Natural killer cell (primary cell): ENCODE results near the gene BEST1. TPM values are rescaled to one million over a fixed set of nuclear protein-coding genes. Genes with fewer than 3 reads are reported as not detected.

Source experiments
- ATAC-seq, 3 donors: fragments of 150-1000 bp in 2 of 3; fragments of 200-7000 bp in 1 of 3; cut with Tn5 transposase; 1 replicate in 1 of 3; 2 replicates in 2 of 3; pipeline ENCODE4 v1.10.0; 2021; ENCODE audit warnings: mild to moderate bottlenecking in 2 of 3, moderate library complexity in 2 of 3
- DNase-seq, 2 donors: peaks; one replicate each; pipeline versions ENCODE4 v3.0.0 to v3.0.0-alpha.2; 2013 to 2021; ENCODE audit warnings: mixed read lengths in 1 of 2
- H3K27ac ChIP-seq: one replicate; pipeline ENCODE4 v1.5.1; 2013; ENCODE audit warnings: mild to moderate bottlenecking, low read length
- H3K27me3 ChIP-seq: one replicate; pipeline ENCODE4 v1.6.1; 2013; ENCODE audit warnings: low read length; ENCODE audit not compliant: control insufficient read depth, insufficient read depth
- H3K36me3 ChIP-seq: one replicate; pipeline ENCODE4 v1.6.1; 2013; ENCODE audit warnings: low read length; ENCODE audit not compliant: control insufficient read depth, insufficient read depth
- H3K4me1 ChIP-seq: one replicate; pipeline ENCODE4 v1.6.1; 2013; ENCODE audit warnings: low read length; ENCODE audit not compliant: control insufficient read depth, insufficient read depth
- H3K4me3 ChIP-seq: one replicate; pipeline ENCODE4 v1.5.1; 2013; ENCODE audit warnings: low read length
- H3K9me3 ChIP-seq: one replicate; pipeline ENCODE4 v1.6.1; 2013; ENCODE audit warnings: low read length; ENCODE audit not compliant: control insufficient read depth, insufficient read depth
- H3K27ac Mint-ChIP-seq, 2 donors: one replicate each; pipeline ENCODE4 v1.8.0; 2022; ENCODE audit warnings: mild to moderate bottlenecking in 2 of 2, mixed read lengths in 2 of 2, moderate library complexity in 1 of 2
- H3K27me3 Mint-ChIP-seq, 2 donors: one replicate each; pipeline ENCODE4 v1.8.0; 2022; ENCODE audit warnings: low read depth in 2 of 2, mixed read lengths in 2 of 2
- H3K36me3 Mint-ChIP-seq: one replicate; pipeline ENCODE4 v1.8.0; 2022; ENCODE audit warnings: mixed read lengths
- H3K4me1 Mint-ChIP-seq, 2 donors: one replicate each; pipeline ENCODE4 v1.8.0; 2022; ENCODE audit warnings: mixed read lengths in 2 of 2
- H3K4me3 Mint-ChIP-seq: one replicate; pipeline ENCODE4 v1.8.0; 2022; ENCODE audit warnings: mild to moderate bottlenecking, moderate library complexity, mixed read lengths
- H3K9me3 Mint-ChIP-seq, 2 donors: one replicate each; pipeline ENCODE4 v1.8.0; 2022; ENCODE audit warnings: mixed read lengths in 2 of 2
- WGBS: methylation state at CpG from one replicate; pipeline ENCODE4 v1.1.7; 2013; ENCODE audit warnings: missing lambda C conversion rate; ENCODE audit not compliant: insufficient coverage; 5-methylcytosine and 5-hydroxymethylcytosine counted together
- intact Hi-C: fragments of 100-400 bp; cut with micrococcal nuclease; formaldehyde crosslinking; loops from one replicate; pipeline ENCODE4 v1.14.2; 2022
- total RNA-seq, 4 donors: library from RNA; stranded (reverse); fragments of 120-200 nt in 1 of 4; gene quantifications; one replicate each; pipeline versions ENCODE4 v1.2.3 to v1.2.4, GENCODE V29; 2013 to 2022
- TF ChIP-seq, protein P1 (sequence below): fragments of 200-600 bp; IDR thresholded peaks from one replicate; pipeline ENCODE4 v1.8.0; 2022; ENCODE audit warnings: antibody characterized with exemption

Gene BEST1
- total RNA-seq, 3 donors from 2014 or later (not counting 1 experiment from before 2014, with no cell fraction given): 0.32 to 2.0 (median 1.4) TPM

DNA sequence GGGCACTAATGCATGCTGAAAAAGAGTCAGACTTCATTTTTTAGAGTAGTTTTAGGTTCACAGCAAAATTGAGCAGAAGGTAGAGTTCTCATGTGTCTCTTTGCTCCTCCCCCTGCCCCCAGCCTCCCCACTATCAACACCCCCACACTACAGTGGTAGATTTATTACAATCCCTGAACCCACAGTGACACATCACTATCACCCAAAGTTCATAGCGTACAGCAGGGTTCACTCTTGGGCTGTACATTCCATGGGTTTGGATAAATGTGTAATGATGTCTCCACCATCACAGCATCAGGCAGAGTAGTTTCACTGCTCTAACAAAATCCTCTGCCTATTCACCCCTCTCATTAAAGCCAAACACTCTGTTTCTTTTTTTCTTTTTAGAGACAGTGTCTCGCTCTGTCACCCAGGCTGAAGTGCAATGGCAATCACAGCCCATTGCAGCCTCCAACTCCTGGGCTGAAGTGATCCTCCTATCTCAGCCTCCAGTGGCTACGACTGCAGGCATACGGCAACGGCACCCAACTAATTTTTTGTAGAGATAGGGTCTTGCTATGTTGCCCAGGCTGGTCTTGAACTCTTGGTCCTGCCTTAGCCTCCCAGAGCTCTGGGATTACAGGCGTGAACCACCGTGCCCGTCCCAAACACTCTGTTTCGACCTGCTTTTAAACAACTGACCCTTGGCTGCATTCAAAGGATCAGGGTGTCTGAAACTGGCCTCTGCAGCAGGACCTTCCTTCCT is 4.1 kb downstream of the BEST1 start:
- Histone ChIP-seq H3K27ac (no peak overlapping the region), H3K4me1 (peaks cover 15% of the 10 kb centered on the region), H3K9me3 (no peaks in the 10 kb centered on the region), H3K4me3 (no peak overlapping the region), H3K36me3 (no peaks in the 10 kb centered on the region), H3K27me3 (peaks cover 16% of the 10 kb centered on the region)
- peaks cover 0 to 7% of the 10 kb centered on the region in 2 donors for H3K27me3 Mint-ChIP-seq
- H3K9me3 Mint-ChIP-seq: no peaks in the 10 kb centered on the region
- WGBS: 93% methylated on average over 8 of the region's 9 CpGs
- DNase-seq (no peak), ATAC-seq (peak in 1 of 3 donors; percentile 20)
- no peak overlapping the region for H3K4me3 Mint-ChIP-seq
- H3K27ac Mint-ChIP-seq: no peak overlapping the region
- peaks cover 0 to 10% of the 10 kb centered on the region in 2 donors for H3K4me1 Mint-ChIP-seq
- no peaks in the 10 kb centered on the region for H3K36me3 Mint-ChIP-seq
- intact Hi-C loops: no loop called here
- TF ChIP-seq, protein P1, sequence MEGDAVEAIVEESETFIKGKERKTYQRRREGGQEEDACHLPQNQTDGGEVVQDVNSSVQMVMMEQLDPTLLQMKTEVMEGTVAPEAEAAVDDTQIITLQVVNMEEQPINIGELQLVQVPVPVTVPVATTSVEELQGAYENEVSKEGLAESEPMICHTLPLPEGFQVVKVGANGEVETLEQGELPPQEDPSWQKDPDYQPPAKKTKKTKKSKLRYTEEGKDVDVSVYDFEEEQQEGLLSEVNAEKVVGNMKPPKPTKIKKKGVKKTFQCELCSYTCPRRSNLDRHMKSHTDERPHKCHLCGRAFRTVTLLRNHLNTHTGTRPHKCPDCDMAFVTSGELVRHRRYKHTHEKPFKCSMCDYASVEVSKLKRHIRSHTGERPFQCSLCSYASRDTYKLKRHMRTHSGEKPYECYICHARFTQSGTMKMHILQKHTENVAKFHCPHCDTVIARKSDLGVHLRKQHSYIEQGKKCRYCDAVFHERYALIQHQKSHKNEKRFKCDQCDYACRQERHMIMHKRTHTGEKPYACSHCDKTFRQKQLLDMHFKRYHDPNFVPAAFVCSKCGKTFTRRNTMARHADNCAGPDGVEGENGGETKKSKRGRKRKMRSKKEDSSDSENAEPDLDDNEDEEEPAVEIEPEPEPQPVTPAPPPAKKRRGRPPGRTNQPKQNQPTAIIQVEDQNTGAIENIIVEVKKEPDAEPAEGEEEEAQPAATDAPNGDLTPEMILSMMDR: no peak

DNA sequence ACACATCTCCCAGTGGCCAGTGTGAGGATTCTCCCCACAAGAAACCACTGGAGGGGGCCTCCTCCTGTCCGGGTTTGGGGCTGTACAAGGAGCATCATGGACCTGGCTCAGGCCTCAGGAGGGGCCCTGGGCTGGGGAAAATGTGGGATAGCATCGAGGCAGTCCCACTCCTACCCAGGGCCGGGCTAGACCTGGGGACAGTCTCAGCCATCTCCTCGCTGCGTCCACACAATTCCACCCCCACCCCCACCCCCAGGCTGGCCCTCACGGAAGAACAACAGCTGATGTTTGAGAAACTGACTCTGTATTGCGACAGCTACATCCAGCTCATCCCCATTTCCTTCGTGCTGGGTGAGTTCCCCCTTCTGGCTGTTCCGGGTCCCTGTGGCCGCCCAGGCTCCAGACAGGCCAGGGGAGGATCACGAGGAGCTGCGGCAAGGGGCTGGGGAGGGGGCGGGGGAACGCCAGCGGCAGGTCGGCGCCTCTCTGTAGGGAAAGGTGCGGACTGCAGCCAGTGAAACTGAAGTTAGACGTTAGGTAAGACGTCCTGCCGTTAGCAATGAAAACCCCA is 4.8 kb downstream of the BEST1 start:
- TF ChIP-seq, protein P1: no peak
- peak overlapping the region; percentile 37 for H3K4me3 Mint-ChIP-seq
- peak in 1 of 2 donors; percentile 40 for DNase-seq

DNA sequence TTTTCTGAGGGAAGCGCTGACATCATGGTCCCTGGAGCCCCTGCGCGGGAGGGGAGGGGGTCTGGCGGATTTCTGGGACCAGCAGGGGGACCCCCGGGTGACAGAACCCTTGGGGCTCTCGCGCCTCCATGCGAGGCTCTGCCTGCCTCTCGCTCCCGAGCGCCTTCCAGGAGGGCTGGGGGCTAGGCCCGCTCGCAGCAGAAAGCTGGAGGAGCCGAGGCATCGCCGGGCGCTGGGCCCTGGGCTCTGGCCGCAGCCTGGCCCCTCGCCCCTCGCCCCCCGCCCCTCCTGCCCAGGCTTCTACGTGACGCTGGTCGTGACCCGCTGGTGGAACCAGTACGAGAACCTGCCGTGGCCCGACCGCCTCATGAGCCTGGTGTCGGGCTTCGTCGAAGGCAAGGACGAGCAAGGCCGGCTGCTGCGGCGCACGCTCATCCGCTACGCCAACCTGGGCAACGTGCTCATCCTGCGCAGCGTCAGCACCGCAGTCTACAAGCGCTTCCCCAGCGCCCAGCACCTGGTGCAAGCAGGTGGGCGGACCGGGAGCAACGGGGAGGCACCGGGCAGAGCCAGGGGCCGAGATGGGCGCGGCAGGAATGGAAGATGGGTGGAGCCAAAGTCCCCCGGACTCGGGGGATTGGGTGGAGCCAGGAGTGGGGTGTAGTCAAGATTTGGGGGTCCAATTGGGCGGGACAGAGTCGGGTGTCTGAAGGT is 5.4 kb downstream of the BEST1 start:
- H3K27ac ChIP-seq: no peak overlapping the region
- ATAC-seq (peak in 2 of 3 donors; percentile 31 to 59), DNase-seq (peak in 1 of 2 donors; percentile 66)
- Mint-ChIP-seq H3K36me3 (no peaks in the 10 kb centered on the region), H3K4me1 (peaks cover 0 to 10% of the 10 kb centered on the region in 2 donors), H3K27me3 (peaks cover 0 to 7% of the 10 kb centered on the region in 2 donors), H3K27ac (peak overlapping the region in 1 of 2 donors; percentile 35), H3K9me3 (no peaks in the 10 kb centered on the region), H3K4me3 (peak overlapping the region; percentile 42)
- WGBS: 12% methylated on average over 56 of the region's 56 CpGs
- H3K36me3 ChIP-seq: no peaks in the 10 kb centered on the region
- no peak overlapping the region for H3K4me3 ChIP-seq
- H3K4me1 ChIP-seq: peaks cover 15% of the 10 kb centered on the region
- intact Hi-C loops: no loop called here
- TF ChIP-seq, protein P1: no peak
- no peaks in the 10 kb centered on the region for H3K9me3 ChIP-seq
- H3K27me3 ChIP-seq: peaks cover 16% of the 10 kb centered on the region

More for the DNA sequence above, 4.8 kb downstream of the BEST1 start:
- Mint-ChIP-seq H3K9me3 (no peaks in the 10 kb centered on the region), H3K27ac (no peak overlapping the region), H3K27me3 (peaks cover 0 to 7% of the 10 kb centered on the region in 2 donors), H3K4me1 (peaks cover 0 to 10% of the 10 kb centered on the region in 2 donors), H3K36me3 (no peaks in the 10 kb centered on the region)
- Histone ChIP-seq H3K9me3 (no peaks in the 10 kb centered on the region), H3K27ac (no peak overlapping the region), H3K4me3 (no peak overlapping the region), H3K4me1 (peaks cover 15% of the 10 kb centered on the region), H3K36me3 (no peaks in the 10 kb centered on the region), H3K27me3 (peaks cover 16% of the 10 kb centered on the region)
- WGBS: 17% methylated on average over 21 of the region's 21 CpGs
- peak in 2 of 3 donors; percentile 53 to 56 for ATAC-seq
- intact Hi-C loops: no loop called here
